ENCODE data around the gene XRCC5. TPM values are rescaled to one million over a fixed set of nuclear protein-coding genes. Genes with fewer than 3 reads are reported as not detected.
"Not testable (repeated sequence)": the region's sequence is repeated elsewhere in the genome, so short reads cannot be mapped to it uniquely, and the experiment has no call there.

The XRCC5 gene
- total RNA-seq, 1 experiment from 2014 or later = 198 TPM

GRCh38 chr2:216202626-216203250 lies 93.6 kb downstream of the XRCC5 start:
- ChIA-PET POLR2A (no interaction called here), CTCF (interaction anchor here (0.5 to 1.2 kb wide), 4 partner anchors 12 to 748 kb away, joined by 3 to 4 read pairs (median 3); no protein-coding TSS in a partner anchor)
- H3K4me3 Mint-ChIP-seq (ENCODE audit: unreplicated experiment) = no peak overlapping the region
- no peak for DNase-seq (ENCODE audit: unreplicated experiment)
- no peak for TF ChIP-seq CTCF (IDR thresholded peaks at IDR 0.05; ENCODE audit: unreplicated experiment)
- no peaks in the 10 kb centered on the region for H3K4me1 Mint-ChIP-seq (ENCODE audit: insufficient read depth, unreplicated experiment)
- H3K27ac Mint-ChIP-seq (ENCODE audit: low read depth, unreplicated experiment) = no peak overlapping the region
- no peaks in the 10 kb centered on the region for H3K9me3 Mint-ChIP-seq (ENCODE audit: unreplicated experiment)
- intact Hi-C loops (cut with micrococcal nuclease) = no loop called here
- peaks cover 99% of the 10 kb centered on the region for H3K36me3 Mint-ChIP-seq (ENCODE audit: insufficient read depth, unreplicated experiment)
- no peaks in the 10 kb centered on the region for H3K27me3 Mint-ChIP-seq (ENCODE audit: insufficient read depth, unreplicated experiment)
- BruUV-seq (replicated peaks) = no TSS peak

GRCh38 chr2:216205486-216205885 lies 96.3 kb downstream of the XRCC5 start:
- POLR2A ChIA-PET = no interaction called here
- H3K36me3 Mint-ChIP-seq (ENCODE audit: insufficient read depth, unreplicated experiment) = peaks cover 95% of the 10 kb centered on the region

GRCh38 chr2:216206041-216206703 lies 97.0 kb downstream of the XRCC5 start:
- Mint-ChIP-seq H3K27ac (ENCODE audit: low read depth, unreplicated experiment) (no peak overlapping the region), H3K4me3 (ENCODE audit: unreplicated experiment) (no peak overlapping the region), H3K27me3 (ENCODE audit: insufficient read depth, unreplicated experiment) (no peaks in the 10 kb centered on the region), H3K4me1 (ENCODE audit: insufficient read depth, unreplicated experiment) (peaks cover 7% of the 10 kb centered on the region), H3K9me3 (ENCODE audit: unreplicated experiment) (no peaks in the 10 kb centered on the region), H3K36me3 (ENCODE audit: insufficient read depth, unreplicated experiment) (peaks cover 91% of the 10 kb centered on the region)
- no peak for DNase-seq (ENCODE audit: unreplicated experiment)
- intact Hi-C loops (cut with micrococcal nuclease) = no loop called here
- no TSS peak for BruUV-seq (replicated peaks)
- CTCF ChIA-PET = interaction anchor here (1.0 kb wide), 1 partner anchor 10 kb away, joined by 3 read pairs; no protein-coding TSS in a partner anchor
- POLR2A ChIA-PET = no interaction called here
- no peak for TF ChIP-seq CTCF (IDR thresholded peaks at IDR 0.05; ENCODE audit: unreplicated experiment)

More at GRCh38 chr2:216205486-216205885, 96.3 kb downstream of the XRCC5 start:
- CTCF ChIA-PET = interaction anchor here (1.0 kb wide), 1 partner anchor 10 kb away, joined by 3 read pairs; no protein-coding TSS in a partner anchor
- intact Hi-C loops (cut with micrococcal nuclease) = no loop called here
- Mint-ChIP-seq H3K27ac (ENCODE audit: low read depth, unreplicated experiment) (no peak overlapping the region), H3K9me3 (ENCODE audit: unreplicated experiment) (no peaks in the 10 kb centered on the region), H3K27me3 (ENCODE audit: insufficient read depth, unreplicated experiment) (no peaks in the 10 kb centered on the region), H3K4me3 (ENCODE audit: unreplicated experiment) (no peak overlapping the region), H3K4me1 (ENCODE audit: insufficient read depth, unreplicated experiment) (no peaks in the 10 kb centered on the region)
- TF ChIP-seq CTCF (IDR thresholded peaks at IDR 0.05; ENCODE audit: unreplicated experiment) = no peak
- BruUV-seq (replicated peaks) = TSS peak; percentile 28
- no peak for DNase-seq (ENCODE audit: unreplicated experiment)

GRCh38 chr2:216206821-216207220 lies 97.7 kb downstream of the XRCC5 start:
- no peak for TF ChIP-seq CTCF (IDR thresholded peaks at IDR 0.05; ENCODE audit: unreplicated experiment)
- H3K4me3 Mint-ChIP-seq (ENCODE audit: unreplicated experiment) = no peak overlapping the region
- H3K27ac Mint-ChIP-seq (ENCODE audit: low read depth, unreplicated experiment) = no peak overlapping the region
- DNase-seq (ENCODE audit: unreplicated experiment) = no peak
- peaks cover 7% of the 10 kb centered on the region for H3K4me1 Mint-ChIP-seq (ENCODE audit: insufficient read depth, unreplicated experiment)
- ChIA-PET POLR2A (no interaction called here), CTCF (no interaction called here)
- intact Hi-C loops (cut with micrococcal nuclease) = no loop called here
- H3K27me3 Mint-ChIP-seq (ENCODE audit: insufficient read depth, unreplicated experiment) = no peaks in the 10 kb centered on the region
- peaks cover 89% of the 10 kb centered on the region for H3K36me3 Mint-ChIP-seq (ENCODE audit: insufficient read depth, unreplicated experiment)
- BruUV-seq (replicated peaks) = no TSS peak
- H3K9me3 Mint-ChIP-seq (ENCODE audit: unreplicated experiment) = no peaks in the 10 kb centered on the region

- H3K4me1 Mint-ChIP-seq (ENCODE audit: insufficient read depth, unreplicated experiment); CTCF ChIA-PET; BruUV-seq (replicated peaks); H3K9me3 Mint-ChIP-seq (ENCODE audit: unreplicated experiment); H3K4me3 Mint-ChIP-seq (ENCODE audit: unreplicated experiment); DNase-seq (ENCODE audit: unreplicated experiment); H3K27me3 Mint-ChIP-seq (ENCODE audit: insufficient read depth, unreplicated experiment); H3K27ac Mint-ChIP-seq (ENCODE audit: low read depth, unreplicated experiment); intact Hi-C loops (cut with micrococcal nuclease): not testable (repeated sequence)
- POLR2A ChIA-PET = interaction anchor here (0.9 to 1.2 kb wide), 2 partner anchors 10 to 20 kb away, joined by 3 to 4 read pairs; no protein-coding TSS in a partner anchor
- H3K36me3 Mint-ChIP-seq (ENCODE audit: insufficient read depth, unreplicated experiment) = peaks cover 77% of the 10 kb centered on the region
Measured at GRCh38 chr2:216208661-216209060, 99.5 kb downstream of the XRCC5 start.

Measured in MCF 10A (cell line).